MM.1S (cell line): Measurements from ENCODE around the gene CPSF4.

ENCODE experiments used
- CTCF ChIP-seq: fragments of 300-600 bp; sonication (generic); IDR thresholded peaks from 2 replicates; pipeline ENCODE4 v1.5.1; 2016; ENCODE audit warnings: antibody characterized with exemption, low read length, mixed read lengths
- EZH2 ChIP-seq: fragments of 300-600 bp; sonication (generic); optimal IDR thresholded peaks from 2 replicates; pipeline ENCODE3; 2017; ENCODE audit warnings: low read depth, mild to moderate bottlenecking, antibody characterized with exemption, low read length, mixed read lengths

- TF ChIP-seq CTCF (no peak), EZH2 (no peak)
Observed at GRCh38 chr7:99469381-99470065, 30.8 kb downstream of the CPSF4 start.
